Measurements from ENCODE around the gene LGR5. TPM values are rescaled to one million over a fixed set of nuclear protein-coding genes. Genes with fewer than 3 reads are reported as not detected.

The LGR5 gene, protein sequence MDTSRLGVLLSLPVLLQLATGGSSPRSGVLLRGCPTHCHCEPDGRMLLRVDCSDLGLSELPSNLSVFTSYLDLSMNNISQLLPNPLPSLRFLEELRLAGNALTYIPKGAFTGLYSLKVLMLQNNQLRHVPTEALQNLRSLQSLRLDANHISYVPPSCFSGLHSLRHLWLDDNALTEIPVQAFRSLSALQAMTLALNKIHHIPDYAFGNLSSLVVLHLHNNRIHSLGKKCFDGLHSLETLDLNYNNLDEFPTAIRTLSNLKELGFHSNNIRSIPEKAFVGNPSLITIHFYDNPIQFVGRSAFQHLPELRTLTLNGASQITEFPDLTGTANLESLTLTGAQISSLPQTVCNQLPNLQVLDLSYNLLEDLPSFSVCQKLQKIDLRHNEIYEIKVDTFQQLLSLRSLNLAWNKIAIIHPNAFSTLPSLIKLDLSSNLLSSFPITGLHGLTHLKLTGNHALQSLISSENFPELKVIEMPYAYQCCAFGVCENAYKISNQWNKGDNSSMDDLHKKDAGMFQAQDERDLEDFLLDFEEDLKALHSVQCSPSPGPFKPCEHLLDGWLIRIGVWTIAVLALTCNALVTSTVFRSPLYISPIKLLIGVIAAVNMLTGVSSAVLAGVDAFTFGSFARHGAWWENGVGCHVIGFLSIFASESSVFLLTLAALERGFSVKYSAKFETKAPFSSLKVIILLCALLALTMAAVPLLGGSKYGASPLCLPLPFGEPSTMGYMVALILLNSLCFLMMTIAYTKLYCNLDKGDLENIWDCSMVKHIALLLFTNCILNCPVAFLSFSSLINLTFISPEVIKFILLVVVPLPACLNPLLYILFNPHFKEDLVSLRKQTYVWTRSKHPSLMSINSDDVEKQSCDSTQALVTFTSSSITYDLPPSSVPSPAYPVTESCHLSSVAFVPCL
- not detected in 2 replicates for total RNA-seq (2012; rRNA removed)

- peak within 1 kb of the TSS; percentile 67 for H3K4me3 ChIP-seq (ENCODE audit: low read length)
- H3K4me2 ChIP-seq (ENCODE audit: low read length), result peak within 1 kb of the TSS; percentile 97
- H3K36me3 ChIP-seq (ENCODE audit: insufficient read depth, low read length), result no peaks in the 10 kb centered on the region
- no peaks in the 10 kb centered on the region for H3K9me3 ChIP-seq (replicated peaks; ENCODE audit: low read length)
- peaks cover 42% of the 10 kb centered on the region for H3K27me3 ChIP-seq (ENCODE audit: control insufficient read depth, insufficient read depth, low read length)
- peaks cover 14% of the 10 kb centered on the region for H3K4me1 ChIP-seq (ENCODE audit: control insufficient read depth, insufficient read depth, low read length)
- no peak within 1 kb of the TSS for H3K9ac ChIP-seq (ENCODE audit: low read depth, low read length)
Measured at GRCh38 chr12:71439613-71440344, at the start of gene LGR5. TSS of gene LGR5 (plus strand) at chr12:71439798. CDS start at chr12:71440081, 283 bp downstream.

DNA sequence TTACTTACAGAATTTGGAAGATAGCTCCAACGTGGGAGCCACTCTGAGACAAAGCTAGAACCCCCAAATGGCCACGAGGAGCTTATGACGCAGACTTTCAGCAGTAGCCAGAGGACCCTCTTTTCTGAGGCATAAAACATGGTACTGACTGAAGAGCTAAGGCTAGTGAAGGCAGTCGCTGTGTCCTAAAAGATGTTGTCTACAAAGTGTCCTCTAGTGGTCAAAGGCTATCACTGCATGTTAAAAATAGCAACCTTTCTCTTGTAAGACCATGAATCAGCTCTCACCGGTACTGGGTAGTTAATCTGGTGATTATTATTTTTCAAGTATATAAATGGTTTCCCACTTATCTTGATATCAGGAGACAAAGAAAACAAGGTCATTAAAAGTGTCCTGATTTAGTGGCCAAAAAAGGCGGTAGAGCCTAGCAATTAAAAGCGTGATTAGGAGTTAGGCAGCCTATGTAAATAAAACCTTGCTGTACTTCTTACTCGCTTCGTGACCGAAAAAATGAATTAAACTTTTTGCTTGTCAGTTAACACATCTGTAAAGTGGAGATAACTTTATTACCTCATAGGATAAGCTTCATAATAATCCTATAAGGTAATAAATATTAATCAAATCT, 47.0 kb upstream of the LGR5 start:
- no peaks in the 10 kb centered on the region for H3K36me3 ChIP-seq (ENCODE audit: insufficient read depth, low read length)
- no peak overlapping the region for H3K4me2 ChIP-seq (ENCODE audit: low read length)
- peaks cover 8% of the 10 kb centered on the region for H3K4me1 ChIP-seq (ENCODE audit: control insufficient read depth, insufficient read depth, low read length)
- no peaks in the 10 kb centered on the region for H3K27me3 ChIP-seq (ENCODE audit: control insufficient read depth, insufficient read depth, low read length)
- no peaks in the 10 kb centered on the region for H3K9me3 ChIP-seq (replicated peaks; ENCODE audit: low read length)
- no peak overlapping the region for H3K4me3 ChIP-seq (ENCODE audit: low read length)
- no peak overlapping the region for H3K9ac ChIP-seq (ENCODE audit: low read depth, low read length)

DNA sequence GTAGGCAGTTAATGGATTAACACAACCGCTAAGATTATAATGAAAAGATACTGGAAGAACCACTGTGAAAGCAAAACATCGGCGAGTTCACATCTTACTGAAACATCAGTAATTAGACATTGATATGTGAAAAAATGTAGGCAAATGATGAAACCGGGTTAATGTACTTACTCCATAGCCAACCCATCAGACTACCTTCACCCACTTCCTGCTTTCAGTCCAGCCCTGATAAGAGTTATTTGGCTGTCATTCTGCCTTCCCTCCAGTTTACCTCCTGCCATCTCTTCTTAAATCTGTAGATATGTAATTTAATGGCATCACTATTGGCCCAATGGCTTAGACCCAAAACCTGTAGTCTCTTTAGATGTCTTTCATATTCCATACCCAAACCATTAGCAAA, 46.0 kb upstream of the LGR5 start:
- Histone ChIP-seq H3K9ac (ENCODE audit: low read depth, low read length) (no peak overlapping the region), H3K4me1 (ENCODE audit: control insufficient read depth, insufficient read depth, low read length) (peaks cover 11% of the 10 kb centered on the region), H3K4me2 (ENCODE audit: low read length) (no peak overlapping the region), H3K4me3 (ENCODE audit: low read length) (no peak overlapping the region), H3K36me3 (ENCODE audit: insufficient read depth, low read length) (no peaks in the 10 kb centered on the region), H3K9me3 (replicated peaks; ENCODE audit: low read length) (no peaks in the 10 kb centered on the region), H3K27me3 (ENCODE audit: control insufficient read depth, insufficient read depth, low read length) (no peaks in the 10 kb centered on the region)

DNA sequence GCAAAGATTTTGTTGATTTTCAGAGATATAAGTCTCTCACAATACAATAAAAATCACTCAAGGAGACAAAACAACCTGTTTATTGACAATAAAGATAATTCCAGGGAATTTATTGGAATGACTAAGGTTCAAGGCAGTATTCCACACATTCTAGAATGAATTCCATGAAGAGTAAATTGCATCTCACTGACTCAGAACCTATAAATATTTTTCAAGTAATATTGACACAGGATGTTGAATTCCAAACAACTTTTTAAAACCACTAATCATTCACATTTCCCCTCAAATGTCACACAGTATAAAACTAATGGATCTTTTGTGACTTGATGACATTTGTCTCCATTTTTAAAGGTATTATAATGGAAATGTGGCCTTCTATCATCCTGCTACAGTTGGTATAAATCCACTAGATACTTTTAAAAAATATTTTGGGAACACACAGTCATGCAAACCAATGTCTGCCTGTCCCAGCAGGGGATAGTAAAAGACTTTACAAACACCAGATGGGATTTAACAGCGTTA, 42.1 kb upstream of the LGR5 start:
- Histone ChIP-seq H3K4me2 (ENCODE audit: low read length) (peak overlapping the region; percentile 39), H3K36me3 (ENCODE audit: insufficient read depth, low read length) (no peaks in the 10 kb centered on the region), H3K27me3 (ENCODE audit: control insufficient read depth, insufficient read depth, low read length) (no peaks in the 10 kb centered on the region), H3K4me3 (ENCODE audit: low read length) (no peak overlapping the region), H3K9me3 (replicated peaks; ENCODE audit: low read length) (no peaks in the 10 kb centered on the region), H3K4me1 (ENCODE audit: control insufficient read depth, insufficient read depth, low read length) (peaks cover 11% of the 10 kb centered on the region), H3K9ac (ENCODE audit: low read depth, low read length) (peak overlapping the region; percentile 46)

- H3K4me2 ChIP-seq (ENCODE audit: low read length), result no peak overlapping the region
- no peak overlapping the region for H3K9ac ChIP-seq (ENCODE audit: low read depth, low read length)
- H3K4me3 ChIP-seq (ENCODE audit: low read length), result no peak overlapping the region
- H3K36me3 ChIP-seq (ENCODE audit: insufficient read depth, low read length), result no peaks in the 10 kb centered on the region
- H3K27me3 ChIP-seq (ENCODE audit: control insufficient read depth, insufficient read depth, low read length), result no peaks in the 10 kb centered on the region
- H3K4me1 ChIP-seq (ENCODE audit: control insufficient read depth, insufficient read depth, low read length), result peaks cover 11% of the 10 kb centered on the region
- no peaks in the 10 kb centered on the region for H3K9me3 ChIP-seq (replicated peaks; ENCODE audit: low read length)
Measured at GRCh38 chr12:71399197-71399596, 40.4 kb upstream of the LGR5 start.

- H3K27me3 ChIP-seq (ENCODE audit: control insufficient read depth, insufficient read depth, low read length), result no peaks in the 10 kb centered on the region
Measured at GRCh38 chr12:71400481-71400880, 39.1 kb upstream of the LGR5 start.

DNA sequence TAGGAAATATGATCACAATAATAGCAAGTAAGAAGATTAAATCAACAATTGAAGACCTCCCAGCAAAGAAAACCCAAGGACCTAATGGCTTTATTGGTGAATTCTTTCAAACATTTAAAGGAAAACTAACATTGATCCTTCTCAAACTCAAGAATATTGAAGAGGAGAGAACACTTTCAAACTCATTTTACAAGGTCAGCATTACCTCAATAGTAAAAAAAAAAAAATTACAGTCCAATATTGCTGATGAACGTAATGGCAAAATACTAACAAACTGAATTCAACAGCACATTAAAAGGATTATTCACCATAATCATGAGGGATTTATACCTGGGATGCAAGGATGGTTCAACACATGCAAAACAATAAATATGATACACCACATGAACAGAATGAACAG, 33.7 kb upstream of the LGR5 start:
- Histone ChIP-seq H3K36me3 (ENCODE audit: insufficient read depth, low read length) (no peaks in the 10 kb centered on the region), H3K4me2 (ENCODE audit: low read length) (no peak overlapping the region), H3K9ac (ENCODE audit: low read depth, low read length) (no peak overlapping the region), H3K4me3 (ENCODE audit: low read length) (no peak overlapping the region), H3K4me1 (ENCODE audit: control insufficient read depth, insufficient read depth, low read length) (no peaks in the 10 kb centered on the region), H3K9me3 (replicated peaks; ENCODE audit: low read length) (no peaks in the 10 kb centered on the region), H3K27me3 (ENCODE audit: control insufficient read depth, insufficient read depth, low read length) (no peaks in the 10 kb centered on the region)

More at GRCh38 chr12:71400481-71400880, 39.1 kb upstream of the LGR5 start:
- H3K9me3 ChIP-seq (replicated peaks; ENCODE audit: low read length), result no peaks in the 10 kb centered on the region
- no peak overlapping the region for H3K9ac ChIP-seq (ENCODE audit: low read depth, low read length)
- H3K4me3 ChIP-seq (ENCODE audit: low read length), result no peak overlapping the region
- H3K4me2 ChIP-seq (ENCODE audit: low read length), result no peak overlapping the region
- peaks cover 11% of the 10 kb centered on the region for H3K4me1 ChIP-seq (ENCODE audit: control insufficient read depth, insufficient read depth, low read length)
- no peaks in the 10 kb centered on the region for H3K36me3 ChIP-seq (ENCODE audit: insufficient read depth, low read length)

- Histone ChIP-seq H3K36me3 (ENCODE audit: insufficient read depth, low read length) (no peaks in the 10 kb centered on the region), H3K9me3 (replicated peaks; ENCODE audit: low read length) (no peaks in the 10 kb centered on the region), H3K4me1 (ENCODE audit: control insufficient read depth, insufficient read depth, low read length) (no peaks in the 10 kb centered on the region), H3K9ac (ENCODE audit: low read depth, low read length) (no peak overlapping the region), H3K27me3 (ENCODE audit: control insufficient read depth, insufficient read depth, low read length) (no peaks in the 10 kb centered on the region), H3K4me2 (ENCODE audit: low read length) (no peak overlapping the region), H3K4me3 (ENCODE audit: low read length) (no peak overlapping the region)
Measured at GRCh38 chr12:71407732-71408131, 31.9 kb upstream of the LGR5 start.

DNA sequence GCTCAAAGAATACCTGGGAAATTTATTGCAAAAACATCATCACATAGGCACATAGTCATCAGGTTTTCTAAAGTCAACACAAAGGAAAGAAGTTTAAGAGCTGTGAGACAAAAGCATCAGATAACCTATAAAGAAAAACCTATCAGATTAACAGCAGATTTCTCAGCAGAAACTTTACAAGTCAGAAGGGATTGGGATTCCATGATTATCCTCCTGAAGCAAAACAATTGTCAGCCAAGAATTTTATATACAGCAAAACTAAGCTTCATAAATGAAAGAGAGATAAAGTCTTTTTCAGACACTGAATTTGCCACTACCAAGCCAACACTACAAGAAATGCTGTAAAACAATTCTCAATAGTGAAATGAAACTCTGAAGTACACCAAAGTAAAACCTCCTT, 28.8 kb upstream of the LGR5 start:
- H3K4me3 ChIP-seq (ENCODE audit: low read length), result no peak overlapping the region

DNA sequence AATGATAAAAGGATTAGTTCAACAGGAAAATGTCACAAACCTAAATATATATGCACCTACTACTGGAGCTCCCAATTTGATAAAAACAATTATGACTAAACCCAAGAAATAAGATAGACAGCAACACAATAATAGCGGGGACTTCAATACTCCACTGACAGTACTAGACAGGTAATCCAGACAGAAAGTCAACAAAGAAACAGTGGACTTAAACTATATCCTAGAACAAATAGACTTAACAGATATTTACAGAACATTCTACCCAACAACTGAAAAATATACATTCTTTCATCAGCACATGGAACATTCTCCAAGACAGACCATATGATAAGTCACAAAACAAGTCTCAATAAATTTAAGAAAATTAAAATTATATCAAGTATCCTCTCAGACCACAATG, 28.0 kb upstream of the LGR5 start:
- Histone ChIP-seq H3K4me2 (ENCODE audit: low read length) (no peak overlapping the region), H3K36me3 (ENCODE audit: insufficient read depth, low read length) (no peaks in the 10 kb centered on the region), H3K4me1 (ENCODE audit: control insufficient read depth, insufficient read depth, low read length) (no peaks in the 10 kb centered on the region), H3K4me3 (ENCODE audit: low read length) (no peak overlapping the region), H3K27me3 (ENCODE audit: control insufficient read depth, insufficient read depth, low read length) (no peaks in the 10 kb centered on the region), H3K9ac (ENCODE audit: low read depth, low read length) (no peak overlapping the region), H3K9me3 (replicated peaks; ENCODE audit: low read length) (no peaks in the 10 kb centered on the region)

More for the DNA sequence above, 28.8 kb upstream of the LGR5 start:
- no peaks in the 10 kb centered on the region for H3K4me1 ChIP-seq (ENCODE audit: control insufficient read depth, insufficient read depth, low read length)
- H3K9me3 ChIP-seq (replicated peaks; ENCODE audit: low read length), result no peaks in the 10 kb centered on the region
- H3K9ac ChIP-seq (ENCODE audit: low read depth, low read length), result no peak overlapping the region
- no peaks in the 10 kb centered on the region for H3K36me3 ChIP-seq (ENCODE audit: insufficient read depth, low read length)
- no peaks in the 10 kb centered on the region for H3K27me3 ChIP-seq (ENCODE audit: control insufficient read depth, insufficient read depth, low read length)
- H3K4me2 ChIP-seq (ENCODE audit: low read length), result no peak overlapping the region
